Prostate gland (tissue), 2 donors: ENCODE data around the gene HABP2. TPM values are rescaled to one million over a fixed set of nuclear protein-coding genes. Genes with fewer than 3 reads are reported as not detected.

Experiments used
- DNase-seq: peaks from one replicate; pipeline ENCODE4 v3.0.0-alpha.2; 2019; ENCODE audit warnings: low spot score
- H3K27ac ChIP-seq, 2 donors: fragments of 200-600 bp; sonication (generic); 2 replicates each; pipeline ENCODE4 v1.5.1; 2017 to 2019
- H3K27me3 ChIP-seq: fragments of 200-600 bp; sonication (generic); replicated peaks from 2 replicates; pipeline ENCODE4 v1.5.1; 2019; ENCODE audit not compliant: insufficient read depth
- H3K36me3 ChIP-seq, 2 donors: fragments of 200-600 bp; sonication (generic); 1 replicate in 1 of 2; 2 replicates in 1 of 2; pipeline versions ENCODE4 v1.5.1 to v1.8.1; 2017 to 2019
- H3K4me1 ChIP-seq: fragments of 200-600 bp; sonication (generic); replicated peaks from 2 replicates; pipeline ENCODE4 v1.5.1; 2019
- H3K4me3 ChIP-seq, 2 donors: fragments of 200-600 bp; sonication (generic); 2 replicates each; pipeline ENCODE4 v1.5.1; 2017 to 2019
- H3K9me3 ChIP-seq: fragments of 200-600 bp; sonication (generic); 2 replicates; pipeline ENCODE4 v1.5.1; 2017
- CTCF ChIP-seq, 4 experiments: fragments of 200-600 bp in 2 of 4; fragments of 450-650 bp in 2 of 4; sonication (generic) in 2 of 4; IDR thresholded peaks; 1 replicate in 3 of 4; 2 replicates in 1 of 4; pipeline ENCODE4 v1.5.1; 2016 to 2019; ENCODE audit warnings: antibody characterized with exemption in 4 of 4, mild to moderate bottlenecking in 2 of 4, moderate library complexity in 2 of 4
- POLR2A ChIP-seq: fragments of 450-650 bp; IDR thresholded peaks from one replicate; pipeline ENCODE4 v1.6.1; 2016; ENCODE audit warnings: antibody characterized with exemption, mild to moderate bottlenecking
- POLR2AphosphoS5 ChIP-seq: sonication (generic); formaldehyde crosslinking; IDR thresholded peaks from one replicate; pipeline ENCODE4 v1.6.1; 2017; ENCODE audit warnings: antibody characterized with exemption
- WGBS: methylation state at CpG from one replicate; pipeline ENCODE4 v1.1.5; 2018; 5-methylcytosine and 5-hydroxymethylcytosine counted together
- intact Hi-C: fragments of 100-400 bp; cut with DNase I; formaldehyde crosslinking; loops from one replicate; pipeline ENCODE4 v1.14.2; 2022
- total RNA-seq, 2 donors: library from RNA; depleted of rRNA; stranded (reverse); fragments of >200 nt; gene quantifications; one replicate each; pipeline ENCODE4 v1.1.0, GENCODE V29; 2016

The HABP2 gene
- under 1 TPM in 1 of 2 donors, not detected in 1; 0.17 TPM for total RNA-seq

GRCh38 chr10:113552701-113553100, at the start of gene HABP2:
HABP2 (plus strand) TSS chr10:113553053; CDS start chr10:113553122, 69 bp downstream.
- Histone ChIP-seq H3K27me3 (no peaks in the 10 kb centered on the region), H3K9me3 (no peaks in the 10 kb centered on the region), H3K27ac (no peak within 1 kb of the TSS), H3K36me3 (no peaks in the 10 kb centered on the region), H3K4me3 (no peak within 1 kb of the TSS), H3K4me1 (no peaks in the 10 kb centered on the region)
- no peak for DNase-seq
- 20% methylated on average over 3 of the region's 3 CpGs for WGBS
- TF ChIP-seq CTCF (IDR thresholded peaks at IDR 0.05) (no peak), POLR2A (no peak), POLR2AphosphoS5 (no peak)
- intact Hi-C loops = no loop called here

GRCh38 chr10:113503930-113504329, 48.9 kb upstream of the HABP2 start:
- H3K36me3 ChIP-seq = no peaks in the 10 kb centered on the region
- H3K4me1 ChIP-seq = no peaks in the 10 kb centered on the region
- H3K27me3 ChIP-seq = no peaks in the 10 kb centered on the region
- H3K9me3 ChIP-seq = no peaks in the 10 kb centered on the region
- 86% methylated on average over 4 of the region's 4 CpGs for WGBS
- intact Hi-C loops = no loop called here
- TF ChIP-seq CTCF (IDR thresholded peaks at IDR 0.05) = no peak
- TF ChIP-seq POLR2AphosphoS5 = no peak
- no peak for TF ChIP-seq POLR2A
- no peak for DNase-seq
- no peak overlapping the region for H3K4me3 ChIP-seq
- no peak overlapping the region for H3K27ac ChIP-seq

- no peaks in the 10 kb centered on the region for H3K27me3 ChIP-seq
- no peak overlapping the region for H3K27ac ChIP-seq
- DNase-seq = no peak
- no peaks in the 10 kb centered on the region for H3K36me3 ChIP-seq
- no peaks in the 10 kb centered on the region for H3K4me1 ChIP-seq
- intact Hi-C loops = no loop called here
- no peak for TF ChIP-seq POLR2A
- TF ChIP-seq CTCF (IDR thresholded peaks at IDR 0.05) = no peak
- TF ChIP-seq POLR2AphosphoS5 = no peak
- no peak overlapping the region for H3K4me3 ChIP-seq
- WGBS = 86% methylated on average over 3 of the region's 3 CpGs
- no peaks in the 10 kb centered on the region for H3K9me3 ChIP-seq
Measured at GRCh38 chr10:113504423-113504822, 48.4 kb upstream of the HABP2 start.

GRCh38 chr10:113506476-113506875, 46.4 kb upstream of the HABP2 start:
- H3K4me1 ChIP-seq = no peaks in the 10 kb centered on the region
- H3K9me3 ChIP-seq = no peaks in the 10 kb centered on the region
- no peak overlapping the region for H3K27ac ChIP-seq
- no peak for DNase-seq
- intact Hi-C loops = no loop called here
- no peak overlapping the region for H3K4me3 ChIP-seq
- H3K27me3 ChIP-seq = no peaks in the 10 kb centered on the region
- WGBS = 87% methylated on average over 2 of the region's 2 CpGs
- TF ChIP-seq CTCF (IDR thresholded peaks at IDR 0.05) = no peak
- no peak for TF ChIP-seq POLR2AphosphoS5
- TF ChIP-seq POLR2A = no peak
- no peaks in the 10 kb centered on the region for H3K36me3 ChIP-seq

- Histone ChIP-seq H3K9me3 (no peaks in the 10 kb centered on the region), H3K4me1 (no peaks in the 10 kb centered on the region), H3K27ac (no peak overlapping the region), H3K27me3 (no peaks in the 10 kb centered on the region), H3K4me3 (no peak overlapping the region), H3K36me3 (no peaks in the 10 kb centered on the region)
- TF ChIP-seq POLR2AphosphoS5 (no peak), CTCF (IDR thresholded peaks at IDR 0.05) (no peak), POLR2A (no peak)
- DNase-seq = no peak
- intact Hi-C loops = no loop called here
Measured at GRCh38 chr10:113511419-113511818, 41.4 kb upstream of the HABP2 start.
